Fibroblast of skin of abdomen (primary cell): ENCODE results near the gene WDR35.
"Not testable (repeated sequence)": the region's sequence is repeated elsewhere in the genome, so short reads cannot be mapped to it uniquely, and the experiment has no call there.

ENCODE experiments used
- DNase-seq: peaks from one replicate; pipeline ENCODE4 v3.0.0-alpha.2; 2013

Gene WDR35

GRCh38 chr2:19937004-19937403, 52.9 kb downstream of the WDR35 start:
- DNase-seq = no peak

- DNase-seq = no peak
Observed at GRCh38 chr2:19936203-19936602, 53.7 kb downstream of the WDR35 start.

- peak; percentile 66 for DNase-seq
Observed at GRCh38 chr2:19933351-19933981, 56.4 kb downstream of the WDR35 start.

GRCh38 chr2:19932928-19933327, 57.0 kb downstream of the WDR35 start:
- DNase-seq = no peak

- no peak for DNase-seq
Observed at GRCh38 chr2:19929226-19929625, 60.7 kb downstream of the WDR35 start.

GRCh38 chr2:19927816-19928215, 62.1 kb downstream of the WDR35 start:
- not testable (repeated sequence) for DNase-seq

- not testable (repeated sequence) for DNase-seq
Observed at GRCh38 chr2:19924526-19924925, 65.4 kb downstream of the WDR35 start.

- not testable (repeated sequence) for DNase-seq
Observed at GRCh38 chr2:19922188-19922587, 67.7 kb downstream of the WDR35 start.

GRCh38 chr2:19916385-19916950, 73.4 kb downstream of the WDR35 start:
- DNase-seq = no peak

- DNase-seq = no peak
Observed at GRCh38 chr2:19914266-19914975, 75.5 kb downstream of the WDR35 start.

- DNase-seq = peak; percentile 64
Observed at GRCh38 chr2:19911808-19912509, 77.9 kb downstream of the WDR35 start.

- no peak for DNase-seq
Observed at GRCh38 chr2:19902216-19902740, 87.6 kb downstream of the WDR35 start.

GRCh38 chr2:19901442-19902215, 88.3 kb downstream of the WDR35 start, which contains the start of gene TTC32:
TTC32 (minus strand) TSS chr2:19901983; CDS start chr2:19901854, 129 bp downstream.
- peak; percentile 94 for DNase-seq

GRCh38 chr2:19900931-19901441, 88.9 kb downstream of the WDR35 start:
- DNase-seq = no peak

GRCh38 chr2:19899985-19900930, 89.6 kb downstream of the WDR35 start:
- DNase-seq = no peak

- DNase-seq = no peak
Observed at GRCh38 chr2:19898592-19899329, 91.1 kb downstream of the WDR35 start.

- DNase-seq = no peak
Observed at GRCh38 chr2:19897623-19898245, 92.2 kb downstream of the WDR35 start.

- DNase-seq = no peak
Observed at GRCh38 chr2:19895535-19895934, 94.4 kb downstream of the WDR35 start.

- DNase-seq = no peak
Observed at GRCh38 chr2:19894134-19894792, 95.6 kb downstream of the WDR35 start.
